ENCODE results near the gene RNASEH1. TPM values are rescaled to one million over a fixed set of nuclear protein-coding genes. Genes with fewer than 3 reads are reported as not detected.

RNASEH1 gene
- total RNA-seq, 1 donor from 2014 or later = 35.5 TPM

DNA sequence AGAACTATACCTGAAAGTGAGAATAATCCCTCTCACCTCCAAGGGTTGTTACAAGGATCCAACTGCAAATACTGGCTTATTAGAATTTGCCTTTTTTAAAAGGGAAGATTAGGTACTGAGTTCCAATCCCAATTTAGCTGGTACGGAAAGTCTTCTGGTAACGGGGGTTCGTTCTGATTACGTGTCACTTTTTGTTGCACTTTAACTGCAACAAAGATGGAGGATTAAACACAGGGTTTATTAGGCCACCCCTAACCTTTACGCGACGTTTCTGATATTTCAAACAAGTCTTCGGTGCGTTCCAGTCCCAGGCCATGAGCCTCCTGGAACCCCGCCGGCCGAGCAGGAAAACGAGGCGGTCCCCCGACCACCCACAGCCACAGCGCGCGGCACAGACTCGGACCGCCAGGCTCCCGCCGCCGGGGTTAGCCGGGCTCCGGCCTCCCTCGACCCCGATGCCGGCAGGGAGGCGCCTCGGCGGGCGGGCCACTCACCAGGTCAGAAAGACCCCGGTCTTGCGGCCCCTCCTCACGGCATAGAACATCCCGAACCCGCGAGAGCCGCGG is 411 bp downstream of the RNASEH1 start:
- Histone ChIP-seq H3K36me3 (ENCODE audit: insufficient read depth, low read length) (peaks cover 25% of the 10 kb centered on the region), H4K20me1 (ENCODE audit: insufficient read depth, low read length) (peaks cover 6% of the 10 kb centered on the region), H3K9ac (ENCODE audit: low read length) (peak overlapping the region; percentile 95), H3K4me2 (ENCODE audit: low read length) (peak overlapping the region; percentile 90), H3K9me3 (ENCODE audit: insufficient read depth, low read depth, low read length) (no peaks in the 10 kb centered on the region), H3K4me1 (ENCODE audit: insufficient read depth, low read length) (peaks cover 6% of the 10 kb centered on the region), H3K27me3 (ENCODE audit: insufficient read depth, low read length) (no peaks in the 10 kb centered on the region), H3K27ac (ENCODE audit: low read depth, low read length) (peak overlapping the region; percentile 92), H2AFZ (ENCODE audit: low read depth, low read length) (peak overlapping the region; percentile 74), H3K79me2 (ENCODE audit: insufficient read depth, low read length) (peaks cover 50% of the 10 kb centered on the region), H3K4me3 (ENCODE audit: insufficient read depth, low read depth, low read length) (peak overlapping the region; percentile 89)
- FAIRE-seq = no peak
- no peaks in the 10 kb centered on the region for H3K9me3 Mint-ChIP-seq (ENCODE audit: unreplicated experiment)
- H3K27me3 Mint-ChIP-seq (ENCODE audit: low read depth, unreplicated experiment) = no peaks in the 10 kb centered on the region
- peaks cover 13% of the 10 kb centered on the region for H3K36me3 Mint-ChIP-seq (ENCODE audit: low read depth, unreplicated experiment)
- peaks cover 2% of the 10 kb centered on the region for H3K4me1 Mint-ChIP-seq (ENCODE audit: low read depth, unreplicated experiment)
- peak overlapping the region; percentile 94 for H3K4me3 Mint-ChIP-seq (ENCODE audit: unreplicated experiment)
- H3K27ac Mint-ChIP-seq (ENCODE audit: unreplicated experiment) = peak overlapping the region; percentile 95
- DNase-seq (ENCODE audit: low read depth) = no peak
- TF ChIP-seq, protein P1, sequence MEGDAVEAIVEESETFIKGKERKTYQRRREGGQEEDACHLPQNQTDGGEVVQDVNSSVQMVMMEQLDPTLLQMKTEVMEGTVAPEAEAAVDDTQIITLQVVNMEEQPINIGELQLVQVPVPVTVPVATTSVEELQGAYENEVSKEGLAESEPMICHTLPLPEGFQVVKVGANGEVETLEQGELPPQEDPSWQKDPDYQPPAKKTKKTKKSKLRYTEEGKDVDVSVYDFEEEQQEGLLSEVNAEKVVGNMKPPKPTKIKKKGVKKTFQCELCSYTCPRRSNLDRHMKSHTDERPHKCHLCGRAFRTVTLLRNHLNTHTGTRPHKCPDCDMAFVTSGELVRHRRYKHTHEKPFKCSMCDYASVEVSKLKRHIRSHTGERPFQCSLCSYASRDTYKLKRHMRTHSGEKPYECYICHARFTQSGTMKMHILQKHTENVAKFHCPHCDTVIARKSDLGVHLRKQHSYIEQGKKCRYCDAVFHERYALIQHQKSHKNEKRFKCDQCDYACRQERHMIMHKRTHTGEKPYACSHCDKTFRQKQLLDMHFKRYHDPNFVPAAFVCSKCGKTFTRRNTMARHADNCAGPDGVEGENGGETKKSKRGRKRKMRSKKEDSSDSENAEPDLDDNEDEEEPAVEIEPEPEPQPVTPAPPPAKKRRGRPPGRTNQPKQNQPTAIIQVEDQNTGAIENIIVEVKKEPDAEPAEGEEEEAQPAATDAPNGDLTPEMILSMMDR (IDR thresholded peaks at IDR 0.05; ENCODE audit: insufficient read depth, low read depth, low read length) = no peak
- no peak for TF ChIP-seq EZH2 (IDR thresholded peaks at IDR 0.05; ENCODE audit: insufficient read depth, low read length)

DNA sequence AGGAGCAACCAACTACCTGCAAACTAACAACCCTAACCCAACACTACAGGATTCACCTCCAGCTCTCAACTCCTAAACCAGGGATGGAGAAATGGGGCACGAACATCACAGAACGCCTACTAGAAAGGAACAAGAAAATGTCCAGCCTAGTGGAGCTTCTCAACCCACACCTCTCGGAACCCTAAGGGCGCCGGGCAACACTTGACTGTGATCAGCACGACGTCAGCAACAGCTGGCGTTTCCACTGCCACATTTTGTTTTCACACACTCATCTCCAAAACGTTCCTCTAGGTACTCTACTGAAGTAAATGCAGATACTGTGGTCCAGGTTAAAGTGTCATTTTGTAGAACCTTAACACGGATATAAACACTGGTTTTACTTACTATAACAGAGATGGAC is 4.2 kb downstream of the RNASEH1 start:
- FAIRE-seq (no peak), DNase-seq (ENCODE audit: low read depth) (no peak)
- Histone ChIP-seq H3K9me3 (ENCODE audit: insufficient read depth, low read depth, low read length) (no peaks in the 10 kb centered on the region), H3K4me3 (ENCODE audit: insufficient read depth, low read depth, low read length) (no peak overlapping the region), H3K36me3 (ENCODE audit: insufficient read depth, low read length) (peaks cover 48% of the 10 kb centered on the region), H3K79me2 (ENCODE audit: insufficient read depth, low read length) (peaks cover 50% of the 10 kb centered on the region), H3K4me1 (ENCODE audit: insufficient read depth, low read length) (peaks cover 4% of the 10 kb centered on the region), H3K27ac (ENCODE audit: low read depth, low read length) (no peak overlapping the region), H4K20me1 (ENCODE audit: insufficient read depth, low read length) (peaks cover 6% of the 10 kb centered on the region), H3K9ac (ENCODE audit: low read length) (no peak overlapping the region), H3K27me3 (ENCODE audit: insufficient read depth, low read length) (no peaks in the 10 kb centered on the region), H3K4me2 (ENCODE audit: low read length) (no peak overlapping the region), H2AFZ (ENCODE audit: low read depth, low read length) (no peak overlapping the region)
- peaks cover 2% of the 10 kb centered on the region for H3K4me1 Mint-ChIP-seq (ENCODE audit: low read depth, unreplicated experiment)
- no peak for TF ChIP-seq EZH2 (IDR thresholded peaks at IDR 0.05; ENCODE audit: insufficient read depth, low read length)
- TF ChIP-seq, protein P1 (IDR thresholded peaks at IDR 0.05; ENCODE audit: insufficient read depth, low read depth, low read length) = no peak
- H3K4me3 Mint-ChIP-seq (ENCODE audit: unreplicated experiment) = no peak overlapping the region
- no peaks in the 10 kb centered on the region for H3K9me3 Mint-ChIP-seq (ENCODE audit: unreplicated experiment)
- no peak overlapping the region for H3K27ac Mint-ChIP-seq (ENCODE audit: unreplicated experiment)
- H3K27me3 Mint-ChIP-seq (ENCODE audit: low read depth, unreplicated experiment) = no peaks in the 10 kb centered on the region
- peaks cover 17% of the 10 kb centered on the region for H3K36me3 Mint-ChIP-seq (ENCODE audit: low read depth, unreplicated experiment)

DNA sequence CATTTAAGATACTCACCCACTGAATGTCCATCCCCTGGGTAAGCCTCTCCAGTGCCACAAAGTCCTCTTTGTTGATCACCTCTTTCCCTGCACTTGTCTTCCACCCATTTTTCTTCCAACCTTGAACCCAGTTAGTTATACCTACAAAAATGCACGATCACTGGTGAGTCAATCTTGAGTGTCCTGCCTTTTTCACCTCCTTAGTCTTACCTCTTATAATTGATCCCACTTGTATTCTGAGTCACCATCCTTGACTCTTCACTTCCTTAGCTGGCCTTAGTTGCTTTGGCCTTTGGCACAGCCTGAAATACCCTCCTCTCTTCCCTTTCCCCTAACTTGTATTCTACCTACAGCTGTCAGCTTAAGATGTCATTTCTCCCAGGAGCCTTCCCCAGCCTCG is 10.2 kb downstream of the RNASEH1 start:
- Histone ChIP-seq H3K36me3 (ENCODE audit: insufficient read depth, low read length) (peaks cover 68% of the 10 kb centered on the region), H3K4me3 (ENCODE audit: insufficient read depth, low read depth, low read length) (no peak overlapping the region), H3K9ac (ENCODE audit: low read length) (no peak overlapping the region), H3K4me1 (ENCODE audit: insufficient read depth, low read length) (no peaks in the 10 kb centered on the region), H3K4me2 (ENCODE audit: low read length) (no peak overlapping the region), H4K20me1 (ENCODE audit: insufficient read depth, low read length) (peaks cover 14% of the 10 kb centered on the region), H3K9me3 (ENCODE audit: insufficient read depth, low read depth, low read length) (no peaks in the 10 kb centered on the region), H3K27ac (ENCODE audit: low read depth, low read length) (no peak overlapping the region), H3K79me2 (ENCODE audit: insufficient read depth, low read length) (peaks cover 30% of the 10 kb centered on the region), H2AFZ (ENCODE audit: low read depth, low read length) (no peak overlapping the region), H3K27me3 (ENCODE audit: insufficient read depth, low read length) (no peaks in the 10 kb centered on the region)
- Mint-ChIP-seq H3K4me3 (ENCODE audit: unreplicated experiment) (no peak overlapping the region), H3K9me3 (ENCODE audit: unreplicated experiment) (no peaks in the 10 kb centered on the region), H3K27ac (ENCODE audit: unreplicated experiment) (no peak overlapping the region), H3K27me3 (ENCODE audit: low read depth, unreplicated experiment) (no peaks in the 10 kb centered on the region), H3K36me3 (ENCODE audit: low read depth, unreplicated experiment) (peaks cover 10% of the 10 kb centered on the region), H3K4me1 (ENCODE audit: low read depth, unreplicated experiment) (no peaks in the 10 kb centered on the region)
- no peak for DNase-seq (ENCODE audit: low read depth)
- TF ChIP-seq EZH2 (IDR thresholded peaks at IDR 0.05; ENCODE audit: insufficient read depth, low read length) = no peak
- TF ChIP-seq, protein P1 (IDR thresholded peaks at IDR 0.05; ENCODE audit: insufficient read depth, low read depth, low read length) = no peak
- FAIRE-seq = no peak
